ENCODE data around the gene SLC25A51. TPM values are rescaled to one million over a fixed set of nuclear protein-coding genes. Genes with fewer than 3 reads are reported as not detected.

SLC25A51 gene
- total RNA-seq, result 29.0 TPM
- long read RNA-seq, transcript SLC25A51-203 (4 exons, 1,871 nt), result major isoform, 12 of 23 reads
- long read RNA-seq, partial matches to known transcripts, result 3 of 23 reads
- long read RNA-seq, other reads (novel, unspliced or antisense), result 8 of 23 reads

GRCh38 chr9:37903647-37904444 is at the start of gene SLC25A51:
TSS of gene SLC25A51 (minus strand) at chr9:37904127. CDS start at chr9:37888550, 15,577 bp downstream.
- intact Hi-C loops (cut with DNase I), result loop anchor here (10.0 kb wide), 1 partner anchor 419 kb away; the partner anchor contains the start of gene POLR1E

GRCh38 chr9:37953206-37953774 is 49.4 kb upstream of the SLC25A51 start:
- DNase-seq (ENCODE audit: low spot score), result no peak
- intact Hi-C loops (cut with DNase I), result no loop called here

More at GRCh38 chr9:37903647-37904444, at the start of gene SLC25A51:
- peak; percentile 96 for DNase-seq (ENCODE audit: low spot score)

GRCh38 chr9:37952731-37953130 is 48.8 kb upstream of the SLC25A51 start:
- no peak for DNase-seq (ENCODE audit: low spot score)
- intact Hi-C loops (cut with DNase I), result no loop called here

GRCh38 chr9:37951671-37952449 is 47.9 kb upstream of the SLC25A51 start:
- intact Hi-C loops (cut with DNase I), result no loop called here
- DNase-seq (ENCODE audit: low spot score), result no peak

GRCh38 chr9:37950561-37950960 is 46.6 kb upstream of the SLC25A51 start:
- intact Hi-C loops (cut with DNase I), result no loop called here
- DNase-seq (ENCODE audit: low spot score), result no peak

DNA sequence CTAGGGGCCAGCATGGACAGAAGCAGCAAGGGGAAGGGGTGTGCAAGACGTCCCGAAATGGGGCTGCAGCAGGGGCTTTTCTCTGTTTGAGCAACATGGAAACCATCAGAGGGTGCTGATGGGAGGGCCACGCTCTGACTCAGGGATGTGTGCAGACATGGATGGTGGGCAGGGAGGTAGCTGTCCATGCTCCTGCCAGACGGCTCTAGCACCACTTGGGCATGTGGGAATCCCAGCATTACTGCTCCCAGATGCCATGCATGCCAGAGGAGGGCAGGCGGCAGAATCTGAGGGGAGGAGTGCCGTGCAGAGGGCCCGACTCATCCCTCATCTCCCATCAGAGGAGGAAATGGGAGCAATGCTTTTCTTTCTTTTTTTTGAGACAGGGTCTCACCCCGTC is 45.6 kb upstream of the SLC25A51 start:
- intact Hi-C loops (cut with DNase I), result no loop called here
- DNase-seq (ENCODE audit: low spot score), result no peak

DNA sequence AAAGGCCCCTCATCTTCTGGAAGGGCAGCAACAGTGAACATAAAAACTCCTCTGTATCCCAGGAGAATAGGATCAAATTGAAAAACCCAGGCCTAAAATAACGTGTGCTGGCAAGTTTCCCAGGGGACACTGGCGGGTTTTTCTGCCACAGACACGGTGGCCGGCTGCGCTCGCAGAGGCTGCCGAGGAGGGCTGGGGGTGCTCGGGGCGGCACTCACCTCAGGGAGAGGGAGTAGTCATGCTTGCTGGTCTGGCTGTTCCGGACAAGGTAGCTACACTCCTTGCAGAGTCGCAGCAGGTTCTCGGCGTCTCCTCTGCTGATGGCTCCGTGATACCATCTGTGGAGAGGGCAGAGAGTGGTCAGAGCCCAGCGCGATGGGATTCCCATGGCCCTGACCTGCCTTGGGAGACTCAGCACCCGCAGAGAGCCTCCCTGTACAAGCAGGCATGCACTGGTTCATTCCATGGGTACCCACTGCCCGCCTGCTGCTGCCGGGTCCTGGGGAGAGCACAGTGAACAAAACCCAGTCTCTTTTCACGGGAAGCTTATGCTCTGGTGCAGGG is 44.6 kb upstream of the SLC25A51 start:
- intact Hi-C loops (cut with DNase I), result no loop called here
- no peak for DNase-seq (ENCODE audit: low spot score)

DNA sequence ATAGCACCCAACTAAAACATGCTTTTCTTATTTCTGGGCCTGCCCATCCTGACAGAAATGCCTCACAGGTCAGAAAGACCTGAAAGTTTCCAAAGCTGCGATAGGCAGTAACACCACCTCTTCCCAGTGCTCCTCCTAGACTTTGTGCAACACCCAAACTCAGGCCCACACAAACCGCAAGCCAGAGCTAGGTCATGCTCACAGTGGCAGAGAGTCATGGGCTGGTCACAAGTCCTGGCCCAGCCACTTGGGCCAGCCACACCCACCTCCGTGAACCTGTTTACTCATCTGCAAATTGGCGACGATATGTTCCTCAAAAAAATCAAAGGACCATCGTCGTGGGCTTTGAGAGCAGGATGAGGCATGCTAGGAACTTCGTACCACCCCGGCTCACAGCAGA is 44.0 kb upstream of the SLC25A51 start:
- intact Hi-C loops (cut with DNase I), result no loop called here
- DNase-seq (ENCODE audit: low spot score), result no peak

GRCh38 chr9:37947471-37947870 is 43.5 kb upstream of the SLC25A51 start:
- no peak for DNase-seq (ENCODE audit: low spot score)
- intact Hi-C loops (cut with DNase I), result no loop called here

GRCh38 chr9:37946971-37947370 is 43.0 kb upstream of the SLC25A51 start:
- intact Hi-C loops (cut with DNase I), result no loop called here

DNA sequence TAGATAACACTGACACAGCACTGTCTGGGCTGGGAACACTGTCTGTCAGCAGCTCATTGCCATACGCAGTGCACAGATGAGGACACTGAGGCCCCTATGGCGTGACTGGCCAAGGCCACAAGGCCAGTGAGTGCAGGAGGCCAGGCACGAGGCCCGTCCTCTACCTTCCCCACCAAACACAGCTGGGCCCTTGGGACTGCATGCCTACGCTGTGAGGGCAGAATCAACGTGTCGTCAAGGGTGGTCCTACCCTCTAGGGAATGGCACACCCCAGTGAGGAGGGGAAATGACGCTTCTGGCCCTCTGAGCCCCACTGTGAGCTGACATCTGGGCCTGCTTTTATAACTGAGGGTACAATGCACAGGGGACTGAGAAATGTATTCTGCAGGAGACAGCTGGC is 42.1 kb upstream of the SLC25A51 start:
- intact Hi-C loops (cut with DNase I), result no loop called here
- no peak for DNase-seq (ENCODE audit: low spot score)

More at GRCh38 chr9:37946971-37947370, 43.0 kb upstream of the SLC25A51 start:
- DNase-seq (ENCODE audit: low spot score), result no peak

- no peak for DNase-seq (ENCODE audit: low spot score)
- intact Hi-C loops (cut with DNase I), result no loop called here
Measured at GRCh38 chr9:37944671-37945481, 40.9 kb upstream of the SLC25A51 start.

GRCh38 chr9:37944266-37944650 is 40.3 kb upstream of the SLC25A51 start:
- no peak for DNase-seq (ENCODE audit: low spot score)
- intact Hi-C loops (cut with DNase I), result no loop called here

- intact Hi-C loops (cut with DNase I), result no loop called here
- DNase-seq (ENCODE audit: low spot score), result no peak
Measured at GRCh38 chr9:37943345-37944265, 39.7 kb upstream of the SLC25A51 start.

DNA sequence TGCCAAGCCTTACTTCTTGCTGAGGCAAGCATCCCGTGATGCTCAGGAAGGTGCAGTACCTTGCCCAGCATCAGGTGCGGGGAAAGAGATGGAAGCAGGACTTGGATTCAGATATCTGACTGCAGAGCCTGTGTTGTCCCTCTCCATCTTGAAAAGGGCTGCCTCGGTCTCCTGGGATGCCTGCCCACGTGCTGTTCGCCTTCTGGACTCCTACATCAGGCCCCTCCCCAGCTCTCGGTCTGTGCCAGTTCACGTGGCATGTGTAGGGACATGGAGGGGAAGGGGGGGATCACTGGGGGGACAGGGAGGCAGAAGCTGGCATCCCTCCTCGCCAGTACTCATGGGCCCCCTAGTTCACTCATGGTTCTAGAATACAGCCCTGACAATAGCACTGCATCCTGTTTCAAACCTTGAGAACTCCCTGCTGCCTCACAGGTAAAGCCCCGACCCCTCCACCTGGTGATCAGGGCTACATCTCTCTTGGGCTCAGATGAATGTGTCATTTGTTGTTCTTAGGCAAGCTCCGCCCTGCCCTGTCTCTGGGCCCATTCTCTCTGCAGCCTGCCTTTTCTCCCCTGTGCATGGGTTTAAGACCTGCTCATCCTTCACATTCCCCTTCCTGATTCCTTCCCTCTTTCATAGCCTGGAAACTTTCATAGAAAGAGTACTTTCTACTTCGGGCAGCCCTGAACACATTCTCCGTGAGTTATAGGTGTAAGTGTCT is 38.9 kb upstream of the SLC25A51 start:
- DNase-seq (ENCODE audit: low spot score), result no peak
- intact Hi-C loops (cut with DNase I), result no loop called here

DNA sequence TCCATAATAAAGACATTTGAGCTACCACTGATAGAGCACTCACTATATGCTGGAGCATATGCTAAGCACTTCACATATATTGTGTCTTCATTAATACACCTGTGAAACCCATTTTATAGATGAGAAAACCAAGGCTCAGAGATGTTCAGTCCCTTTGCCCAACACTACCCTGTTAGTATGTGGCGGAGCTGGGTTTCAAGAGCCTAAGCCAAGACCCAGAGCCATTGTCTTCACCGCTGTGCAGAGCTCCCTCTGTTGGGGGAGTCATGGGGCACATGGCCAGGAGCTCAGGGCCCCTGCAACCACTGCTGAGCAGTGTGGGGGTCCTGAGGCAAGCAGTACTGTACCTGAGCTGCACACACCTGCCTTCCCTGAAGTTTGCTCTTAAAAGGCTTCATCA is 37.3 kb upstream of the SLC25A51 start:
- no peak for DNase-seq (ENCODE audit: low spot score)
- intact Hi-C loops (cut with DNase I), result no loop called here

DNA sequence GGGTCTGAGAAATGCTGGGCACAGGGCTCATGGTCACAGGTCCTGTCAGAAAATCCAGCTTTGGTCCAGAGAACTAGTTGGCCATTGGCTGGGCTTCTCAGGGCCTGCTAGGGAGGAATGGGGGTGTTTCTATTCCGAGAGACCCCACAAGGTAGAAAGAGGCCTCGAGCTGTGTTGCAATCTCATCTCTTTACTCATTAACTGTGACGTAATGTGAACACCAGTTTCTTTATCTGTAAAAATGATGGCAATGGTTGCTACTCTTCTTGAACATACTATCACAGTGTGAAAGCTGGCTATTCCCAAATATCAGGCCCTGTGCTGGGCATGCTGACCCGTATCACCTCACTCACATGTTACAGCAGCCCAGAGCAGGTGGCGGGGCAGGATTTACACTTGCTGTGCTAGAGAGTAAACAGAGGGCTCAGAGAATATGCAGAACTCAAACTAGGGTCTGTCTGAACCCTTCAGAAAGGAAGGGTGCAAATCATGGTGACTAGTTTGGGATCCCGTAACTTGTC is 35.7 kb upstream of the SLC25A51 start:
- intact Hi-C loops (cut with DNase I), result loop anchor here (5.0 kb wide), 1 partner anchor 123 kb away; no protein-coding TSS in a partner anchor
- no peak for DNase-seq (ENCODE audit: low spot score)
